Neural cell (in vitro differentiated cells): ENCODE results near the gene CNTNAP1. TPM values are rescaled to one million over a fixed set of nuclear protein-coding genes. Genes with fewer than 3 reads are reported as not detected.

Source experiments
- H2AFZ ChIP-seq: fragments of 200-600, 300-800 bp; sonication (generic), shearing (Covaris generic); 2 replicates; pipeline ENCODE4 v1.6.0; 2014; ENCODE audit warnings: low read depth, mild to moderate bottlenecking, antibody characterized with exemption, low read length, moderate library complexity
- H3F3A ChIP-seq: fragments of 200-600 bp; shearing (Covaris generic); 2 replicates; pipeline ENCODE4 v1.6.1; 2016; ENCODE audit warnings: mild to moderate bottlenecking, moderate library complexity, mixed read lengths, antibody characterized with exemption, low read length; ENCODE audit not compliant: insufficient read depth, poor library complexity, severe bottlenecking
- H3K27ac ChIP-seq: fragments of 200-600, 300-800 bp; sonication (generic), shearing (Covaris generic); 2 replicates; pipeline ENCODE4 v1.5.1; 2014; ENCODE audit warnings: mild to moderate bottlenecking, low read length, moderate library complexity
- H3K27me3 ChIP-seq: fragments of 300-800, 200-600 bp; sonication (generic), shearing (Covaris generic); 2 replicates; pipeline ENCODE4 v1.6.0; 2014; ENCODE audit warnings: mild to moderate bottlenecking, low read depth, low read length, moderate library complexity; ENCODE audit not compliant: insufficient read depth
- H3K36me3 ChIP-seq: fragments of 300-800, 200-600 bp; sonication (generic), shearing (Covaris generic); 2 replicates; pipeline ENCODE4 v1.5.1; 2014; ENCODE audit warnings: mild to moderate bottlenecking, antibody characterized with exemption, low read length, moderate library complexity; ENCODE audit not compliant: insufficient read depth
- H3K4me2 ChIP-seq: fragments of 300-800, 200-600 bp; sonication (generic), shearing (Covaris generic); 2 replicates; pipeline ENCODE4 v1.6.0; 2014; ENCODE audit warnings: mild to moderate bottlenecking, low read length
- H3K4me3 ChIP-seq: fragments of 300-800, 200-600 bp; sonication (generic), shearing (Covaris generic); 2 replicates; pipeline ENCODE4 v1.5.1; 2014; ENCODE audit warnings: mild to moderate bottlenecking, low read length, moderate library complexity
- H3K79me2 ChIP-seq: fragments of 200-600 bp; shearing (Covaris generic); replicated peaks from 2 replicates; pipeline ENCODE4 v1.6.0; 2014; ENCODE audit warnings: mild to moderate bottlenecking, low read length, moderate library complexity; ENCODE audit not compliant: insufficient read depth
- H3K9ac ChIP-seq: fragments of 300-800, 200-600 bp; sonication (generic), shearing (Covaris generic); 2 replicates; pipeline ENCODE4 v1.6.1; 2016; ENCODE audit warnings: mild to moderate bottlenecking, low read length, mixed read lengths
- H3K9me2 ChIP-seq: fragments of 200-600 bp; shearing (Covaris generic); 2 replicates; pipeline ENCODE4 v1.6.1; 2016; ENCODE audit warnings: mild to moderate bottlenecking, low read length, mixed read lengths; ENCODE audit not compliant: insufficient read depth
- H3K9me3 ChIP-seq: fragments of 200-600, 300-800 bp; sonication (generic), shearing (Covaris generic); 2 replicates; pipeline ENCODE4 v1.6.1; 2016; ENCODE audit warnings: mild to moderate bottlenecking, mixed run types, low read length, moderate library complexity, mixed read lengths
- H4K20me1 ChIP-seq: fragments of 200-600 bp; shearing (Covaris generic); 2 replicates; pipeline ENCODE4 v1.6.1; 2016; ENCODE audit warnings: mild to moderate bottlenecking, mixed run types; ENCODE audit not compliant: insufficient read depth
- CTCF ChIP-seq: fragments of 450-650 bp; IDR thresholded peaks from 2 replicates; pipeline ENCODE4 v1.5.1; 2014; ENCODE audit warnings: antibody characterized with exemption, mild to moderate bottlenecking, moderate library complexity; ENCODE audit not compliant: poor library complexity, severe bottlenecking
- EP300 ChIP-seq: fragments of 450-650 bp; conservative IDR thresholded peaks from 2 replicates; pipeline ENCODE4 v1.6.1; 2014; ENCODE audit warnings: antibody characterized with exemption, mild to moderate bottlenecking, moderate library complexity; ENCODE audit not compliant: poor library complexity, severe bottlenecking
- EZH2 ChIP-seq: fragments of 200-600, 300-800 bp; shearing (Covaris generic), sonication (generic); IDR thresholded peaks from 2 replicates; pipeline ENCODE4 v1.6.1; 2014; ENCODE audit warnings: antibody characterized with exemption, low read length, borderline replicate concordance, mild to moderate bottlenecking; ENCODE audit not compliant: insufficient read depth, poor library complexity, severe bottlenecking
- MXI1 ChIP-seq: fragments of 450-650 bp; conservative IDR thresholded peaks from 2 replicates; pipeline ENCODE4 v1.6.1; 2014; ENCODE audit warnings: antibody characterized with exemption, mild to moderate bottlenecking; ENCODE audit not compliant: poor library complexity, severe bottlenecking
- POLR2AphosphoS5 ChIP-seq: IDR thresholded peaks from 2 replicates; pipeline ENCODE4 v1.6.1; 2012
- RAD21 ChIP-seq: fragments of 450-650 bp; conservative IDR thresholded peaks from 2 replicates; pipeline ENCODE4 v1.6.1; 2014; ENCODE audit warnings: antibody characterized with exemption, mild to moderate bottlenecking, moderate library complexity
- SMC3 ChIP-seq: fragments of 450-650 bp; conservative IDR thresholded peaks from 2 replicates; pipeline ENCODE4 v1.6.1; 2014; ENCODE audit warnings: antibody characterized with exemption, mild to moderate bottlenecking, moderate library complexity; ENCODE audit not compliant: poor library complexity
- TAF1 ChIP-seq: IDR thresholded peaks from 2 replicates; pipeline ENCODE4 v1.6.1; 2012; ENCODE audit warnings: low read depth
- polyA plus RNA-seq: library from polyadenylated mRNA; depleted of rRNA; stranded (reverse); fragments of >200 nt; gene quantifications from 2 replicates; pipeline ENCODE4 v1.2.3, GENCODE V29; 2014
- TF ChIP-seq, protein P1 (sequence below): IDR thresholded peaks from 2 replicates; pipeline ENCODE4 v1.6.1; 2012; ENCODE audit warnings: borderline replicate concordance

Gene CNTNAP1
- polyA plus RNA-seq, 1 donor from 2014 or later, result 21.9 TPM

GRCh38 chr17:42687707-42688320 is 5.5 kb downstream of the CNTNAP1 start:
- Histone ChIP-seq H3K36me3 (no peaks in the 10 kb centered on the region), H4K20me1 (no peaks in the 10 kb centered on the region), H3K9ac (no peak overlapping the region), H3K79me2 (peaks cover 4% of the 10 kb centered on the region), H3K4me2 (no peak overlapping the region), H2AFZ (no peak overlapping the region), H3K9me2 (no peaks in the 10 kb centered on the region), H3K9me3 (no peaks in the 10 kb centered on the region), H3K27me3 (no peaks in the 10 kb centered on the region), H3K4me3 (no peak overlapping the region), H3F3A (no peaks in the 10 kb centered on the region), H3K27ac (no peak overlapping the region)
- TF ChIP-seq EZH2, result no peak
- no peak for TF ChIP-seq TAF1
- no peak for TF ChIP-seq RAD21
- TF ChIP-seq CTCF, result no peak
- no peak for TF ChIP-seq SMC3
- no peak for TF ChIP-seq EP300
- no peak for TF ChIP-seq MXI1
- TF ChIP-seq, protein P1, sequence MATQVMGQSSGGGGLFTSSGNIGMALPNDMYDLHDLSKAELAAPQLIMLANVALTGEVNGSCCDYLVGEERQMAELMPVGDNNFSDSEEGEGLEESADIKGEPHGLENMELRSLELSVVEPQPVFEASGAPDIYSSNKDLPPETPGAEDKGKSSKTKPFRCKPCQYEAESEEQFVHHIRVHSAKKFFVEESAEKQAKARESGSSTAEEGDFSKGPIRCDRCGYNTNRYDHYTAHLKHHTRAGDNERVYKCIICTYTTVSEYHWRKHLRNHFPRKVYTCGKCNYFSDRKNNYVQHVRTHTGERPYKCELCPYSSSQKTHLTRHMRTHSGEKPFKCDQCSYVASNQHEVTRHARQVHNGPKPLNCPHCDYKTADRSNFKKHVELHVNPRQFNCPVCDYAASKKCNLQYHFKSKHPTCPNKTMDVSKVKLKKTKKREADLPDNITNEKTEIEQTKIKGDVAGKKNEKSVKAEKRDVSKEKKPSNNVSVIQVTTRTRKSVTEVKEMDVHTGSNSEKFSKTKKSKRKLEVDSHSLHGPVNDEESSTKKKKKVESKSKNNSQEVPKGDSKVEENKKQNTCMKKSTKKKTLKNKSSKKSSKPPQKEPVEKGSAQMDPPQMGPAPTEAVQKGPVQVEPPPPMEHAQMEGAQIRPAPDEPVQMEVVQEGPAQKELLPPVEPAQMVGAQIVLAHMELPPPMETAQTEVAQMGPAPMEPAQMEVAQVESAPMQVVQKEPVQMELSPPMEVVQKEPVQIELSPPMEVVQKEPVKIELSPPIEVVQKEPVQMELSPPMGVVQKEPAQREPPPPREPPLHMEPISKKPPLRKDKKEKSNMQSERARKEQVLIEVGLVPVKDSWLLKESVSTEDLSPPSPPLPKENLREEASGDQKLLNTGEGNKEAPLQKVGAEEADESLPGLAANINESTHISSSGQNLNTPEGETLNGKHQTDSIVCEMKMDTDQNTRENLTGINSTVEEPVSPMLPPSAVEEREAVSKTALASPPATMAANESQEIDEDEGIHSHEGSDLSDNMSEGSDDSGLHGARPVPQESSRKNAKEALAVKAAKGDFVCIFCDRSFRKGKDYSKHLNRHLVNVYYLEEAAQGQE, result no peak
- TF ChIP-seq POLR2AphosphoS5, result no peak

DNA sequence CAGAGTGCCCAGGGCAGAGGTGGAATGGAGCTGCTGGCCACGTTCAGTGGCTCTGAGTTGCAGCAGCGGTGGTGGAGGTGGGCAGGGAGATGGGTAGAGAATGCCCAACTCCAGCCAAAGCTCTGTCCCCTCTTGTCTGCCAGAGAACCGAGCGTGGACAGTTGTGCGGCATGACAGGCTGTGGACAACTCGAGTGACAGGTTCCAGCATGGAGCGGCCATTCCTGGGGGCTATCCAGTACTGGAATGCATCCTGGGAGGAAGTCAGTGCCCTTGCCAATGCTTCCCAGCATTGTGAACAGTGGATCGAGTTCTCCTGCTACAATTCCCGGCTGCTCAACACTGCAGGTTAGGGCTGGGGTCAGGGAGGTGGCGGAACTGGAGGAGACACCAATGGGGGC is 8.3 kb downstream of the CNTNAP1 start:
- Histone ChIP-seq H3K9ac (no peak overlapping the region), H3K36me3 (no peaks in the 10 kb centered on the region), H3K4me3 (no peak overlapping the region), H3K9me3 (no peaks in the 10 kb centered on the region), H3K27me3 (no peaks in the 10 kb centered on the region), H4K20me1 (no peaks in the 10 kb centered on the region), H3K9me2 (no peaks in the 10 kb centered on the region), H3K27ac (no peak overlapping the region), H3K79me2 (no peaks in the 10 kb centered on the region), H2AFZ (no peak overlapping the region), H3K4me2 (no peak overlapping the region), H3F3A (no peaks in the 10 kb centered on the region)
- TF ChIP-seq SMC3 (no peak), EZH2 (no peak), EP300 (no peak), RAD21 (no peak), CTCF (no peak), TAF1 (no peak), POLR2AphosphoS5 (no peak), MXI1 (no peak)
- TF ChIP-seq, protein P1, result no peak
